H9 (cell line): ENCODE data around the gene NUBPL. TPM values are rescaled to one million over a fixed set of nuclear protein-coding genes. Genes with fewer than 3 reads are reported as not detected.

Experiments
- DNase-seq: peaks from one replicate; pipeline ENCODE4 v3.0.0-alpha.2; 2017
- H2AFZ ChIP-seq: one replicate; pipeline ENCODE4 v1.6.1; 2013; ENCODE audit warnings: mild to moderate bottlenecking, low read length, control low read depth, moderate library complexity
- H2AK5ac ChIP-seq: 2 replicates; pipeline ENCODE4 v1.6.1; 2013; ENCODE audit warnings: low read length, control low read depth, mixed read lengths; ENCODE audit not compliant: insufficient read length
- H2BK120ac ChIP-seq: one replicate; pipeline ENCODE4 v1.6.1; 2013; ENCODE audit warnings: low read depth, mild to moderate bottlenecking, low read length, control low read depth, inconsistent platforms; ENCODE audit not compliant: poor library complexity, severe bottlenecking
- H2BK12ac ChIP-seq: 2 replicates; pipeline ENCODE4 v1.6.1; 2013; ENCODE audit warnings: low read length, control low read depth, mixed read lengths, low read depth; ENCODE audit not compliant: insufficient read length
- H2BK15ac ChIP-seq: 2 replicates; pipeline ENCODE4 v1.6.1; 2013; ENCODE audit warnings: low read depth, low read length, control low read depth
- H2BK20ac ChIP-seq: one replicate; pipeline ENCODE4 v1.6.1; 2013; ENCODE audit warnings: low read depth, mild to moderate bottlenecking, low read length, control low read depth, inconsistent platforms; ENCODE audit not compliant: poor library complexity, severe bottlenecking
- H2BK5ac ChIP-seq: 2 replicates; pipeline ENCODE4 v1.6.1; 2013; ENCODE audit warnings: low read length, control low read depth, mixed read lengths; ENCODE audit not compliant: insufficient read length
- H3K14ac ChIP-seq: 2 replicates; pipeline ENCODE4 v1.6.1; 2013; ENCODE audit warnings: low read length, control low read depth; ENCODE audit not compliant: insufficient read depth
- H3K18ac ChIP-seq: 2 replicates; pipeline ENCODE4 v1.6.1; 2013; ENCODE audit warnings: low read depth, mild to moderate bottlenecking, mixed read lengths, low read length, control low read depth; ENCODE audit not compliant: insufficient read length
- H3K23ac ChIP-seq: 2 replicates; pipeline ENCODE4 v1.6.1; 2013; ENCODE audit warnings: low read length, control low read depth, mixed read lengths, low read depth; ENCODE audit not compliant: insufficient read length
- H3K23me2 ChIP-seq: 2 replicates; pipeline ENCODE4 v1.6.1; 2013; ENCODE audit warnings: low read depth, mild to moderate bottlenecking, mixed read lengths, low read length, control low read depth; ENCODE audit not compliant: insufficient read length, poor library complexity, severe bottlenecking
- H3K27ac ChIP-seq: 2 replicates; pipeline ENCODE4 v1.5.1; 2013; ENCODE audit warnings: low read length, control low read depth, mixed read lengths, low read depth; ENCODE audit not compliant: insufficient read length
- H3K27me3 ChIP-seq: 2 replicates; pipeline ENCODE4 v1.6.1; 2013; ENCODE audit warnings: low read length, control low read depth, inconsistent platforms; ENCODE audit not compliant: insufficient read depth
- H3K4ac ChIP-seq: 2 replicates; pipeline ENCODE4 v1.6.1; 2013; ENCODE audit warnings: low read depth, mild to moderate bottlenecking, control low read depth, inconsistent platforms, low read length, moderate library complexity
- H3K4me1 ChIP-seq: 2 replicates; pipeline ENCODE4 v1.6.1; 2013; ENCODE audit warnings: low read length, control low read depth, inconsistent platforms; ENCODE audit not compliant: insufficient read depth
- H3K4me2 ChIP-seq: 2 replicates; pipeline ENCODE4 v1.6.1; 2013; ENCODE audit warnings: low read length, control low read depth, mixed read lengths; ENCODE audit not compliant: insufficient read length, insufficient read depth
- H3K56ac ChIP-seq: 2 replicates; pipeline ENCODE4 v1.6.1; 2013; ENCODE audit warnings: low read depth, mild to moderate bottlenecking, mixed read lengths, low read length, control low read depth; ENCODE audit not compliant: insufficient read length
- H3K79me1 ChIP-seq: 2 replicates; pipeline ENCODE4 v1.6.1; 2013; ENCODE audit warnings: low read depth, mild to moderate bottlenecking, moderate library complexity, low read length, control low read depth, inconsistent platforms; ENCODE audit not compliant: insufficient read depth, poor library complexity, severe bottlenecking
- H3K79me2 ChIP-seq: 2 replicates; pipeline ENCODE4 v1.6.1; 2013; ENCODE audit warnings: low read length, control low read depth, inconsistent platforms; ENCODE audit not compliant: insufficient read depth
- H3K9ac ChIP-seq: 2 replicates; pipeline ENCODE4 v1.6.1; 2013; ENCODE audit warnings: low read length, control low read depth, mixed read lengths; ENCODE audit not compliant: insufficient read length; ENCODE audit errors: extremely low read depth
- H3K9me3 ChIP-seq: one replicate; pipeline ENCODE4 v1.6.1; 2013; ENCODE audit warnings: low read depth, low read length, inconsistent platforms; ENCODE audit not compliant: control insufficient read depth
- H3T11ph ChIP-seq: one replicate; pipeline ENCODE4 v1.6.1; 2013; ENCODE audit warnings: mild to moderate bottlenecking, low read length, control low read depth, inconsistent platforms
- H4K20me1 ChIP-seq: one replicate; pipeline ENCODE4 v1.6.1; 2013; ENCODE audit not compliant: control insufficient read depth, insufficient read length, insufficient read depth
- H4K5ac ChIP-seq: 2 replicates; pipeline ENCODE4 v1.6.1; 2013; ENCODE audit warnings: low read depth, mild to moderate bottlenecking, mixed read lengths, low read length, control low read depth; ENCODE audit not compliant: insufficient read length
- H4K8ac ChIP-seq: replicated peaks from 2 replicates; pipeline ENCODE4 v1.6.1; 2013; ENCODE audit warnings: low read length, control low read depth, mixed read lengths, low read depth; ENCODE audit not compliant: insufficient read length
- H4K91ac ChIP-seq: 2 replicates; pipeline ENCODE4 v1.6.1; 2013; ENCODE audit warnings: low read depth, mild to moderate bottlenecking, moderate library complexity, mixed read lengths, low read length, control low read depth; ENCODE audit not compliant: insufficient read length
- H3K27ac Mint-ChIP-seq, 3 experiments: 2 replicates in 2 of 3; 3 replicates in 1 of 3; pipeline ENCODE4 v1.8.0; 2020 to 2021; ENCODE audit warnings: mixed read lengths in 3 of 3, mild to moderate bottlenecking in 1 of 3, moderate library complexity in 1 of 3
- H3K27me3 Mint-ChIP-seq: 2 replicates; pipeline ENCODE4 v1.8.0; 2021; ENCODE audit warnings: low read depth, mild to moderate bottlenecking, moderate library complexity, mixed read lengths
- H3K36me3 Mint-ChIP-seq, 3 experiments: 2 replicates in 2 of 3; 3 replicates in 1 of 3; pipeline ENCODE4 v1.8.0; 2020 to 2021; ENCODE audit warnings: low read depth in 3 of 3, mixed read lengths in 3 of 3; ENCODE audit not compliant: insufficient read depth in 1 of 3
- H3K4me1 Mint-ChIP-seq, 2 experiments: 2 replicates each; pipeline ENCODE4 v1.8.0; 2020; ENCODE audit warnings: mixed read lengths in 2 of 2
- H3K4me3 Mint-ChIP-seq, 2 experiments: 2 replicates in 1 of 2; 3 replicates in 1 of 2; pipeline ENCODE4 v1.8.0; 2020 to 2021; ENCODE audit warnings: mild to moderate bottlenecking in 2 of 2, mixed read lengths in 2 of 2, moderate library complexity in 1 of 2
- H3K9me3 Mint-ChIP-seq, 2 experiments: 2 replicates in 1 of 2; 3 replicates in 1 of 2; pipeline ENCODE4 v1.8.0; 2020; ENCODE audit warnings: mild to moderate bottlenecking in 2 of 2, mixed read lengths in 2 of 2, moderate library complexity in 1 of 2
- total RNA-seq: library from RNA; stranded (reverse); gene quantifications from 2 replicates; pipeline ENCODE4 v1.2.1, GENCODE V29; 2021
- TF ChIP-seq, protein P1 (sequence below): fragments of 200-600 bp; sonication (generic); conservative IDR thresholded peaks from 3 replicates; pipeline ENCODE4 v1.8.0; 2021; ENCODE audit warnings: antibody characterized with exemption, mild to moderate bottlenecking

NUBPL gene
- total RNA-seq, 1 experiment from 2014 or later, result 14.8 TPM

DNA sequence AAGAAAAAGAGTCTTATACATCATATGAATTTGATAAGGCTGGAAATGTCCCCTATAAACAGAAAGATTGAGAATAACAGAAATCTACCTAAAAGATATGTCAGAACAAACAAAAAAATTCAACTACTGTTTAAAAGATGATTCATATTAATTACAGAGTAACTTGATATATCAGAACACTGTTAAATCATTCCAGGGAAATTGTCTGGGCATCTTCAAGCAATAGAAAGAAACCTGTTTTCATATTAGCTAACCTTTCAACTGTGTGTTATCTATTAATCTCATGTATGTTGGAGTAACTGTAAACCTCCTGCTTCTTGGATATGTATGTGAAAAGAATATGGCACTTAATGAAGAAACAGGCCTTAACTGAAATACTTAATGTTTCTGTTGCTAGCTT, 96.7 kb downstream of the NUBPL start:
- H3K27ac Mint-ChIP-seq, result no peak overlapping the region
- no peaks in the 10 kb centered on the region for H3K27me3 Mint-ChIP-seq
- Histone ChIP-seq H2AFZ (no peak overlapping the region), H4K5ac (no peak overlapping the region), H2BK120ac (no peak overlapping the region), H3K18ac (no peak overlapping the region), H2BK12ac (no peak overlapping the region), H3K4ac (no peak overlapping the region), H3K4me2 (no peak overlapping the region), H3K23ac (no peak overlapping the region), H3K9ac (no peak overlapping the region), H3K79me1 (no peaks in the 10 kb centered on the region), H3K79me2 (no peaks in the 10 kb centered on the region), H4K8ac (no peak overlapping the region), H3K14ac (no peak overlapping the region), H2AK5ac (no peak overlapping the region), H3K27ac (no peak overlapping the region), H3K56ac (no peak overlapping the region), H4K20me1 (no peaks in the 10 kb centered on the region), H4K91ac (no peak overlapping the region), H2BK15ac (no peak overlapping the region), H3T11ph (no peak overlapping the region), H3K9me3 (peaks cover 6% of the 10 kb centered on the region), H3K27me3 (no peaks in the 10 kb centered on the region), H3K4me1 (no peaks in the 10 kb centered on the region), H2BK5ac (no peak overlapping the region), H3K23me2 (no peaks in the 10 kb centered on the region), H2BK20ac (no peak overlapping the region)
- no peak overlapping the region for H3K4me3 Mint-ChIP-seq
- H3K4me1 Mint-ChIP-seq, result no peaks in the 10 kb centered on the region
- peaks cover 7 to 19% (median 15%) of the 10 kb centered on the region in 3 experiments for H3K36me3 Mint-ChIP-seq
- H3K9me3 Mint-ChIP-seq, result peaks cover 23 to 44% of the 10 kb centered on the region in 2 experiments
- TF ChIP-seq, protein P1, sequence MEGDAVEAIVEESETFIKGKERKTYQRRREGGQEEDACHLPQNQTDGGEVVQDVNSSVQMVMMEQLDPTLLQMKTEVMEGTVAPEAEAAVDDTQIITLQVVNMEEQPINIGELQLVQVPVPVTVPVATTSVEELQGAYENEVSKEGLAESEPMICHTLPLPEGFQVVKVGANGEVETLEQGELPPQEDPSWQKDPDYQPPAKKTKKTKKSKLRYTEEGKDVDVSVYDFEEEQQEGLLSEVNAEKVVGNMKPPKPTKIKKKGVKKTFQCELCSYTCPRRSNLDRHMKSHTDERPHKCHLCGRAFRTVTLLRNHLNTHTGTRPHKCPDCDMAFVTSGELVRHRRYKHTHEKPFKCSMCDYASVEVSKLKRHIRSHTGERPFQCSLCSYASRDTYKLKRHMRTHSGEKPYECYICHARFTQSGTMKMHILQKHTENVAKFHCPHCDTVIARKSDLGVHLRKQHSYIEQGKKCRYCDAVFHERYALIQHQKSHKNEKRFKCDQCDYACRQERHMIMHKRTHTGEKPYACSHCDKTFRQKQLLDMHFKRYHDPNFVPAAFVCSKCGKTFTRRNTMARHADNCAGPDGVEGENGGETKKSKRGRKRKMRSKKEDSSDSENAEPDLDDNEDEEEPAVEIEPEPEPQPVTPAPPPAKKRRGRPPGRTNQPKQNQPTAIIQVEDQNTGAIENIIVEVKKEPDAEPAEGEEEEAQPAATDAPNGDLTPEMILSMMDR, result no peak
- no peak for DNase-seq
